Activated CD4-positive, alpha-beta memory T cell treated with anti-CD3 and anti-CD28 coated beads, Interleukin-2, amount 10 ng/mL, durations not matched to agents 7 days and 5 days (primary cell): ENCODE data around the gene INPP4B. TPM values are rescaled to one million over a fixed set of nuclear protein-coding genes. Genes with fewer than 3 reads are reported as not detected.

ENCODE experiments used
- CTCF ChIA-PET: fragments of 350-600 bp; sonication (Branson Sonifier 250); formaldehyde crosslinking; loops from one replicate; lab custom pipeline; 2021; ENCODE audit warnings: antibody characterized with exemption, inconsistent platforms; lab: Charles Lee
- POLR2A ChIA-PET: fragments of 350-600 bp; sonication (Branson Sonifier 250); formaldehyde crosslinking; loops from one replicate; lab custom pipeline; 2021; ENCODE audit warnings: antibody characterized with exemption; lab: Charles Lee
- DNase-seq: peaks from one replicate; pipeline ENCODE4 v3.0.0-alpha.2; 2020
- H3K27ac Mint-ChIP-seq: one replicate; pipeline ENCODE4 v1.8.0; 2021; ENCODE audit warnings: mild to moderate bottlenecking, mixed read lengths
- H3K27me3 Mint-ChIP-seq: one replicate; pipeline ENCODE4 v1.8.0; 2021; ENCODE audit warnings: mixed read lengths
- H3K36me3 Mint-ChIP-seq: one replicate; pipeline ENCODE4 v1.8.0; 2021; ENCODE audit warnings: low read depth, mixed read lengths
- H3K4me1 Mint-ChIP-seq: one replicate; pipeline ENCODE4 v1.8.0; 2021; ENCODE audit warnings: mixed read lengths
- H3K4me3 Mint-ChIP-seq: one replicate; pipeline ENCODE4 v1.8.0; 2021; ENCODE audit warnings: mild to moderate bottlenecking, mixed read lengths
- H3K9me3 Mint-ChIP-seq: one replicate; pipeline ENCODE4 v1.8.0; 2021; ENCODE audit warnings: mixed read lengths
- total RNA-seq, 2 experiments: library from RNA; stranded (reverse); gene quantifications; one replicate each; pipeline ENCODE4 v1.2.3, GENCODE V29; 2021

Gene INPP4B
- total RNA-seq, 2 experiments from 2014 or later: 44.6 to 46.9 TPM

DNA sequence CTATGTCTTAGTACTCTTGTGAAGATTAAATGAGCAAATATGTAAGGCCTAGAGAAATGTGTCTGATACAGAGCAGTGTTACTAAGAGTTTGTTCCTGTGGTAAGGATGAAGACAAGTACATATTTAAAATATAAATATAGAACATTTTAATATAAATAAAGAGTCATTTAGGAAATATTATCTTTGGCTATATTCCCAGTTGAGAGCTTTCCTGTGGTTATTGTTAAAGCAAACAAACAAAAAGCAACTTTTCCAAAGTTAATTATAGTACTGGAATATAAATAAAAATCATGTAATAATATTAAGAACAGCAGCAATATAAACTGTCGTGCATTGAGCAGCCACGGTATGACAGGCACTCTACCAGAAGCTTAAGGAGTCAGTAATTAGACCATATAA is 472.5 kb downstream of the INPP4B start:
- H3K27ac Mint-ChIP-seq: no peak overlapping the region
- CTCF ChIA-PET: interaction anchor here (2.6 kb wide), 1 partner anchor 10 kb away, joined by 7 read pairs; no protein-coding TSS in a partner anchor
- no peak overlapping the region for H3K4me3 Mint-ChIP-seq
- DNase-seq: no peak
- peaks cover 34% of the 10 kb centered on the region for H3K36me3 Mint-ChIP-seq
- POLR2A ChIA-PET: interaction anchor here (0.6 to 4.8 kb wide), 11 partner anchors 10 to 194 kb away, joined by 3 to 44 read pairs (median 5); no protein-coding TSS in a partner anchor
- peaks cover 69% of the 10 kb centered on the region for H3K4me1 Mint-ChIP-seq
- peaks cover 6% of the 10 kb centered on the region for H3K9me3 Mint-ChIP-seq
- no peaks in the 10 kb centered on the region for H3K27me3 Mint-ChIP-seq

DNA sequence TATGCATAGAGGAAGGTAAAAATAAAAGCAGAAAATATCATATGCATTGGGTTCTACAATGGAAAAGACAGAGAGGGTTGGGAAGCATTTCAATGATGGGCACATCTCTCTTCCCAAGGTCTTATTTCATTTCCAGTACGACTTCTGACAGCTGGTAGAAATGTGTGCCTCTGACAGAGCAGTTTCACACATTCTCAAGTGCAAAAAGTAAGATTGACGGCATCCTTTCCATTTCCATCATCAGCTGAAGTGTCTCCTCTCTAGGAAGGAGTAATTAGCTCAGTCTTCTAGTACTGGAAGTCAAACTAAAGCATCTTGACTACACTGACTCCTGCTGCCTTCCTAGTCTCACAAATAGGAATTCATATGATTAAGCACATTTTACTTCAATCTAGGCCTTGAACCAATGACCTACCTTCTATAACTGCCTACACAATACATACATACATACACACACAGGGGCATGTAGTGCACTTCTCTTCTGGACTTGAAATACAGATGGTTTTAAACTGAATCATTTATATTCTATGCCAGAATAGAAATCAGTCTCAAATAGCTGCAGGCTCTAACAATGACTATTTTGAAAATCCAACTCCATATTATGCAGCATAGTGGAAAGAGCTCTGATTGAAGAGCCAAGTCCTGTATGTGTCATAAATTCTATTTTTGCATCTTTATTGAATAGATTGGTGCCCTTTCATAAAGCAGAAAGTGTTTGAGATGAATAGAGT is 473.4 kb downstream of the INPP4B start:
- ChIA-PET CTCF (interaction anchor here (0.9 to 2.6 kb wide), 2 partner anchors 11 to 14 kb away, joined by 3 to 7 read pairs; no protein-coding TSS in a partner anchor), POLR2A (interaction anchor here (0.6 to 4.8 kb wide), 7 partner anchors 16 to 195 kb away, joined by 3 to 44 read pairs (median 5); no protein-coding TSS in a partner anchor)
- Mint-ChIP-seq H3K36me3 (peaks cover 32% of the 10 kb centered on the region), H3K27me3 (no peaks in the 10 kb centered on the region), H3K9me3 (peaks cover 6% of the 10 kb centered on the region), H3K4me1 (peaks cover 67% of the 10 kb centered on the region), H3K27ac (peak overlapping the region; percentile 51), H3K4me3 (no peak overlapping the region)
- no peak for DNase-seq

DNA sequence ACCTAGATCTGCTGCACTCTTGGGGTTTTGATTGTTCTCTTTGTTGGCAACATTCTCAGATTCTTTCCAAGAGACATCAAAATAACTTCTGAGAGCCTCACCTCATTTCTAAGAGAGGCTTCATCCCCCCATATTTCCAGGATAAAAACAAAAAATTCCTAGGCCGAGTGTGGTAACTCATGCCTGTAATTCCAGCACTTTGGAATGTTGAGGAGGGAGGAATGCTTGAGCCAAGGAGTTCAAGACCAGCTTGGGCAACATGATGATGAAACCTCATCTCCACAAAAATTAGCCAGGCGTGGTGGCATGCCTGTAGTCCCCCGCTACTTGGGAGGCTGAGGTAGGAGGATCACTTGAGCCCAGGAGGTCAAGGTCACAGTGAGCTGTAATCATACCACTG is 477.0 kb downstream of the INPP4B start:
- Mint-ChIP-seq H3K9me3 (peaks cover 6% of the 10 kb centered on the region), H3K4me3 (no peak overlapping the region), H3K4me1 (peaks cover 68% of the 10 kb centered on the region), H3K27ac (peak overlapping the region; percentile 32), H3K36me3 (peaks cover 40% of the 10 kb centered on the region), H3K27me3 (no peaks in the 10 kb centered on the region)
- ChIA-PET CTCF (interaction anchor here (0.7 to 1.6 kb wide), 2 partner anchors 9 to 15 kb away, joined by 3 to 4 read pairs; no protein-coding TSS in a partner anchor), POLR2A (interaction anchor here (0.9 to 3.1 kb wide), 3 partner anchors 10 to 47 kb away, joined by 3 to 11 read pairs (median 3); no protein-coding TSS in a partner anchor)
- no peak for DNase-seq

DNA sequence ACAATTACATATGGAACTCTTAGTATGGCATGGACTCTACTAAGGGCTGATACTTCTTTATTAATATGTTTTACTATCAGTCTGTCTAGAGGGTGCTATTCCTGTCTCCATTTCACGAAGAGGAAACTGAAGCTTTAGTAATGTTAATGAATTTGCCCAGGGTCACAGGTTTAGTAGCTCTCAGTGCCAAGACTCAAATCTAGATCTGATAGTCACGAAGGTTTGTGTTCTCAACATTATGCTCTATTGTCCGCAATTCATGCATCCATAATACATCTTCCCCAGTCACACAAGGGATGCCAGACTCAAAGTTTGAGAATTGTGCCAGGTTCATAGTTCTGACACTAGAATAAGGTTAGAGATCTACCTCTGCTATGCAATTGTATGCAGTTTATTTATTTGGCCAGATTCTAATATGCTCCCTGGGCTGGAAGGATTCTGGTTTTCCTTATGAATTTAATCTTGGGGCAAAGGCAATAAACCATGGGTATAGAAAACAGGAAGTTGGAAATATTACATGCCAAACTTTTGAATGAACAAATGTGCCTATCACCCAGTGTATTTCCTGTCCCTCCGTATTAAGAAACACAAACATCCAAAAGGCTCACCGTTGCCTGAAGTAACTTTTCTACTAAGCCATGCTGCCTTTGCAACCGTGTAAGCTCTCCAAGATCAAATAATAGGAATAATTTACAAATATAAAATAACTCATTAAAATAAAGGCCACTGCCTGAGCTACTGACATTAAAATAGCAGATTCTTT is 478.5 kb downstream of the INPP4B start:
- H3K27ac Mint-ChIP-seq: peak overlapping the region; percentile 12
- peaks cover 62% of the 10 kb centered on the region for H3K4me1 Mint-ChIP-seq
- H3K4me3 Mint-ChIP-seq: no peak overlapping the region
- no peaks in the 10 kb centered on the region for H3K27me3 Mint-ChIP-seq
- no peak for DNase-seq
- ChIA-PET CTCF (interaction anchor here (1.6 kb wide), 1 partner anchor 16 kb away, joined by 3 read pairs; no protein-coding TSS in a partner anchor), POLR2A (interaction anchor here (0.6 to 3.1 kb wide), 8 partner anchors 8 to 336 kb away, joined by 3 to 11 read pairs (median 4); no protein-coding TSS in a partner anchor)
- H3K36me3 Mint-ChIP-seq: peaks cover 48% of the 10 kb centered on the region
- peaks cover 8% of the 10 kb centered on the region for H3K9me3 Mint-ChIP-seq

DNA sequence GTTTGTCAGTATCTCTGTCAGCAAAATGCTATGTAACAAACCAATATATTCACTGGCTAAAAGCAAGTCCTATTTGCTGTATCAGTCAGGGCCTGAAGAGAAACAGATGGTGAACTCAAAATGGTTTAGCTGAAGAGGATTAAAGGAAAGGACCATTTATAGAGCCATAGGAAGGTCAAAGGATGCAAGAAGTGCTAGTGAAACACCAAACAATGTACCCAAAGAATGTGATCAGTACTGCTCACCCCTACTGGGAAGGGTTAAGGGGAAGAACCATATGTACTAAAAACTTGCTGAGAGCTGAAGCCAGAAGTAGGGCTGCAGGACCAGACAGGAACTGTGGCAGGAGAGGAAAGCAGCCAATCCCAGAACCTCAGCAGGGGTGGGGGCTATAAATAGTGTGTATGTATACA is 479.3 kb downstream of the INPP4B start:
- H3K4me3 Mint-ChIP-seq: no peak overlapping the region
- ChIA-PET CTCF (interaction anchor here (1.6 kb wide), 1 partner anchor 15 kb away, joined by 3 read pairs; no protein-coding TSS in a partner anchor), POLR2A (interaction anchor here (0.6 to 3.1 kb wide), 6 partner anchors 9 to 337 kb away, joined by 3 to 11 read pairs (median 4); no protein-coding TSS in a partner anchor)
- H3K27ac Mint-ChIP-seq: peak overlapping the region; percentile 37
- H3K4me1 Mint-ChIP-seq: peaks cover 60% of the 10 kb centered on the region
- DNase-seq: no peak
- H3K36me3 Mint-ChIP-seq: peaks cover 54% of the 10 kb centered on the region
- H3K9me3 Mint-ChIP-seq: peaks cover 14% of the 10 kb centered on the region
- H3K27me3 Mint-ChIP-seq: no peaks in the 10 kb centered on the region

DNA sequence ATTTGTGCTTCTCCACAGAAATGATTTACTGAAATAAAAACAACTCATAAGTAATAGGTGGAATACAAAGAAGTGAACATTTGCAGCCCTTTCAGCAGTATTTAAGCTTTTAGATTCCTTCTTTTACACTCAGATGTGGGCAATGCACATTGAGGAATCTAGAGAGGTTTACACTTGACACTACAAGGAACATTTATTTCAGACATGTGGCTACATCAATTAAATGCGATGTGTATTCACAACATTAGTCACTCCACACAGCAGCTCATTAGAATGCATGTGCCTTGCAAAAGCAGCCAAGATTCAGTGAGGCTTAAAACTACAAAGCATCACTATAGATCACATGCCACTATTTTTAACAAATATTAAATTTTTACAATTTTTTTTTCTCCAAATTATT is 480.7 kb downstream of the INPP4B start:
- DNase-seq: no peak
- ChIA-PET CTCF (interaction anchor here (1.5 kb wide), 1 partner anchor 9 kb away, joined by 6 read pairs; no protein-coding TSS in a partner anchor), POLR2A (interaction anchor here (0.8 to 3.1 kb wide), 3 partner anchors 10 to 38 kb away, joined by 3 to 11 read pairs (median 4); no protein-coding TSS in a partner anchor)
- Mint-ChIP-seq H3K9me3 (peaks cover 9% of the 10 kb centered on the region), H3K27me3 (no peaks in the 10 kb centered on the region), H3K4me1 (peaks cover 54% of the 10 kb centered on the region), H3K36me3 (peaks cover 47% of the 10 kb centered on the region), H3K4me3 (no peak overlapping the region), H3K27ac (no peak overlapping the region)

DNA sequence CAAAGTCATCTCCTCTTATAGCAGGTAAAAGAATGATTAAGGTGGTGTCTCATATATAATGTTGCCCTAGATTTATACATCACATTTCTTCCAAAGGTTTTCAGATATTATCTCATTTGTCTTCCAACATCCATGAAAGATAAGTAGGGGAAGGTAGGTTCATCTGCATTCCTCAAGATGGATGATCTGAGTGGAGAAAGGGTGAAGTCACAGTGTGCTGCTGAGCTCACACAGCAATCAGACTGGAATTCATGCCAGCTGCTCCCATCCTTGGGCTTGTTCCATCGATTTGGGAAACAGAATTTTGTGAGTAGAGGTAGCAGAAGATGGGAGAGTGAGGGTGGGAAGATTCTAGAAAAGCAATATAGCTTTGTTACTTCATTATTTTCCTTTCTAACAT is 482.4 kb downstream of the INPP4B start:
- ChIA-PET CTCF (interaction anchor here (1.2 kb wide), 1 partner anchor 9 kb away, joined by 3 read pairs; no protein-coding TSS in a partner anchor), POLR2A (interaction anchor here (3.1 kb wide), 1 partner anchor 8 kb away, joined by 11 read pairs; no protein-coding TSS in a partner anchor)
- no peak overlapping the region for H3K4me3 Mint-ChIP-seq
- DNase-seq: no peak
- peaks cover 59% of the 10 kb centered on the region for H3K4me1 Mint-ChIP-seq
- no peaks in the 10 kb centered on the region for H3K27me3 Mint-ChIP-seq
- H3K27ac Mint-ChIP-seq: no peak overlapping the region
- H3K9me3 Mint-ChIP-seq: peaks cover 9% of the 10 kb centered on the region
- H3K36me3 Mint-ChIP-seq: peaks cover 41% of the 10 kb centered on the region

DNA sequence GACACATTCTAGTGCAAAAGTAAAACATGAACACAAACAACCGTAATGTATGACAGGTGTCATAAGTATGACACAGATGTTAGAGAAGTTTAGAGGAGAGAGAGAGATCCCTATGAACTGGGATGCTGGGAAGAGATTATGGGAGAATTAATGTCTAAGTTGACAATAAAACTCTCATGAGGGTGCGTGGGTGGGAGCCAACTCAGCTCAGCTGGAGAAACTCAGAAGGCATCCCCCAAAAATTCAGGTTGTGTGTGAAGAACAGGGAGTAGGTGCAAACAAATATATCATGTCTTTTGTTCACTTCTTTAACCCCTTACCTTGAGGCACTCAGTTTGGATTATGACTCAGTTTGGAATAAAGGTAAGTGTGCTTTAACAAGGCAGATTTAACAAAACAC is 484.1 kb downstream of the INPP4B start:
- ChIA-PET CTCF (no interaction called here), POLR2A (no interaction called here)
- Mint-ChIP-seq H3K4me1 (peaks cover 61% of the 10 kb centered on the region), H3K27ac (no peak overlapping the region), H3K4me3 (no peak overlapping the region), H3K27me3 (no peaks in the 10 kb centered on the region), H3K9me3 (peaks cover 9% of the 10 kb centered on the region), H3K36me3 (peaks cover 39% of the 10 kb centered on the region)
- DNase-seq: no peak

DNA sequence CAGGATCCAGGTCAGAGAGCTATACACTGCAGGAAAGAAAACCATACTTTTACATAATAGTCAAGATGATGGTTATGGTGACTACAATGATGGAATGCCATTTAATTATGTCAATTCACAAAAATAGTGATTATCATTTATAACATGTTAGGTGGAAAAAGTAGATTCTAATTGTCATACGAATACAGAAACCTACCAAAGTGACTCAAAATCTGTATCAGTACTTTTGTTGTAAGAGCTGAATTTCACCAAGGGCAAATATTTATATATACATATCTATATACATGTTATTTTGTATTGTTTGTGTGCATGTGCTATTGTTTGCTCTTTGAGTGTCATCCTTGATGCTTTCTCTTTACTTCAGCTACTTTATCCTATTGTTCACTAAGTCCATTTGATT is 485.4 kb downstream of the INPP4B start:
- CTCF ChIA-PET: no interaction called here
- Mint-ChIP-seq H3K4me1 (peaks cover 66% of the 10 kb centered on the region), H3K4me3 (no peak overlapping the region), H3K27me3 (no peaks in the 10 kb centered on the region), H3K36me3 (peaks cover 34% of the 10 kb centered on the region), H3K27ac (no peak overlapping the region), H3K9me3 (peaks cover 9% of the 10 kb centered on the region)
- POLR2A ChIA-PET: interaction anchor here (1.0 kb wide), 1 partner anchor 46 kb away, joined by 6 read pairs; no protein-coding TSS in a partner anchor
- DNase-seq: no peak

DNA sequence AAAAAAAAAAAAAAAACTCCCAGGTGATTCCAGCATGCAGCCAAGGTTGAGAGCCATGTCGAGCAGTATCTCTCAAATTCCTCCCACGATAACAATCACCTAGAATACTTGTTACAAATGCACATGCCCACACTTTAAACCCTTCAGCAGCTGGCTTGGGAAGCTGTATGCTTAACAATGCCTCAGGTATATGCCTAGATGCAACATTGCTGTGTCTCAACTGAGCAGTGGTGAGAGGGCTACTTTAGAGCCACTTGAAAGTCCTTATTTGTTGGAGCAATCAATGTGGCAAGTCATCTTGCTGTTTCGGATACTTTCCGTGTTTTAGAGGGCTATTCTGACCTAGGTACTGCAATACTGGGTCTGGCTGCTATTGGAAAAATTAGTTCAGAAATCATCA is 487.4 kb downstream of the INPP4B start:
- H3K4me3 Mint-ChIP-seq: no peak overlapping the region
- ChIA-PET POLR2A (interaction anchor here (1.2 to 1.5 kb wide), 5 partner anchors 9 to 47 kb away, joined by 3 to 5 read pairs (median 4); no protein-coding TSS in a partner anchor), CTCF (interaction anchor here (0.7 to 1.7 kb wide), 6 partner anchors 14 to 211 kb away, joined by 3 to 5 read pairs (median 3); no protein-coding TSS in a partner anchor)
- H3K4me1 Mint-ChIP-seq: peaks cover 72% of the 10 kb centered on the region
- H3K36me3 Mint-ChIP-seq: peaks cover 21% of the 10 kb centered on the region
- no peak for DNase-seq
- H3K27me3 Mint-ChIP-seq: no peaks in the 10 kb centered on the region
- H3K27ac Mint-ChIP-seq: peak overlapping the region; percentile 34
- H3K9me3 Mint-ChIP-seq: peaks cover 9% of the 10 kb centered on the region

DNA sequence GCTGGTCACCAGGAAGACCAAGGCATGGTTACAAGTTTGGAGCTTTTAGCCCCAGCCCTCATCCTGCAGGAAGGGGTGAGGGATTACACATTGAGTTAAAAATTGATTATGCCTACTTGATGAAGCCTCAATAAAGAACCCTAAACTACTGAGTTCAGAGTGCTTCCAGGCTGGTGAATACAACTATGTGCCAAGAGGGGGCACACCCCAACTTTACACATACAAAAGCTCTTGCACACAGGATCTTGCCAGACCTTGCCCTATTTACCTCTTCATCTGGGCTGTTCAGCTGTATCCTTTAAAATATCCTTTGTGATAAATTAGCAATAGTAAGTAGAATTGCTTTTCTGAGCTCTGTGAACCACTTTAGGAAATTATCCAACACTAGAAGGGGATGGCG is 489.3 kb downstream of the INPP4B start:
- peak; percentile 34 for DNase-seq
- Mint-ChIP-seq H3K27ac (peak overlapping the region; percentile 79), H3K27me3 (no peaks in the 10 kb centered on the region), H3K4me3 (no peak overlapping the region), H3K36me3 (peaks cover 7% of the 10 kb centered on the region), H3K4me1 (peaks cover 84% of the 10 kb centered on the region), H3K9me3 (peaks cover under 1% of the 10 kb centered on the region)
- POLR2A ChIA-PET: interaction anchor here (0.6 to 7.3 kb wide), 10 partner anchors 8 to 347 kb away, joined by 3 to 119 read pairs (median 6); no protein-coding TSS in a partner anchor
- CTCF ChIA-PET: interaction anchor here (0.9 to 7.3 kb wide), 12 partner anchors 8 to 485 kb away, joined by 3 to 70 read pairs (median 4); no protein-coding TSS in a partner anchor
